ENCODE results near the gene GSTK1.

DNA sequence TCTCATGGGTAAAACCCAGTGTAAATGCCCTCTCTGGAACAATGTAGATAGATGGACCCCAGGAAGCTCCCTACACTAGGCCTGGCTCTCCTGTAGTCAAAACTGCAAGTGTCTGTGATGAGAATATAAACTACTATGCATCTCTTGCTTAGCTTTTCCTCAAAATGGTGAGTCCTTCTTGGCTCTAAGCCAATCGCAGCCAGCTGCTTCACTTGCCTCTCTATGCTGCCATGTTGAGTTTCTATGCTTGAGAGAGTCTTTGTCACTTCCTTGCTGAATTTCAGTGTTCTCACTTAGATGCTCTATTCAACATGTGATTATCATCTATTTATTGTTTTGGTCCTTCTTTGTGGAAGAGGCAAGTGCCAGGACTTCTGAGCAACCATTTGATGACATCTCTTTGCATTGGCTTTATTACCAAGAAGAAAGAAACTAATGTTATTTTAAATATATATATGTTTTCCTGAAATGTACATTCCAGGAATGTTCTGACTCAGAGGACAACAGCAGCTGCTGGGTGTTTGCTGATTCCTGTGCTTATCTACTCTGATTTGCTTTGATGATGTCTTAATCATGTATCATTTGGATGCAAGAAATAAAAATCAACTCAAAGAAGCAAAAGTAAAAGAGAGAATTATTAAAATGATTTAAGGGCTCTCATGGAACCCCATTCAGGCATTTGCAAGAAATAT lies 24.8 kb upstream of the GSTK1 start:
- no peak for TF ChIP-seq EZH2 (IDR thresholded peaks at IDR 0.05; ENCODE audit: insufficient read depth, poor library complexity, severe bottlenecking)
- TF ChIP-seq EZH2phosphoT487 (IDR thresholded peaks at IDR 0.05; ENCODE audit: insufficient read depth, low read depth) = no peak
